Smooth muscle cell (in vitro differentiated cells): ENCODE measurements around the gene CAMSAP1. TPM values are rescaled to one million over a fixed set of nuclear protein-coding genes. Genes with fewer than 3 reads are reported as not detected.

ENCODE experiments used
- DNase-seq: peaks from one replicate; lab custom pipeline; 2025; ENCODE audit not compliant: unreplicated experiment; lab: John Stamatoyannopoulos, UW
- H2AFZ ChIP-seq: fragments of 200-600 bp; sonication (generic); 2 replicates; pipeline ENCODE4 v1.6.0; 2016; ENCODE audit warnings: antibody characterized with exemption, low read depth, mild to moderate bottlenecking
- H3F3A ChIP-seq: fragments of 200-600 bp; sonication (generic); 2 replicates; pipeline ENCODE4 v1.6.0; 2017; ENCODE audit warnings: antibody characterized with exemption, low read depth
- H3K27ac ChIP-seq: fragments of 200-600 bp; sonication (generic); 2 replicates; pipeline ENCODE4 v1.5.1; 2016; ENCODE audit warnings: low read depth, mild to moderate bottlenecking
- H3K27me3 ChIP-seq: fragments of 200-600 bp; sonication (generic); 2 replicates; pipeline ENCODE4 v1.6.1; 2016; ENCODE audit warnings: low read depth, mild to moderate bottlenecking
- H3K36me3 ChIP-seq: fragments of 200-600 bp; sonication (generic); 2 replicates; pipeline ENCODE4 v1.5.1; 2016; ENCODE audit warnings: low read depth
- H3K4me1 ChIP-seq: fragments of 200-600 bp; sonication (generic); 2 replicates; pipeline ENCODE4 v1.5.1; 2016; ENCODE audit warnings: low read depth
- H3K4me2 ChIP-seq: fragments of 200-600 bp; sonication (generic); 2 replicates; pipeline ENCODE4 v1.6.0; 2016; ENCODE audit warnings: mild to moderate bottlenecking
- H3K4me3 ChIP-seq: fragments of 200-600 bp; sonication (generic); 2 replicates; pipeline ENCODE4 v1.5.1; 2016; ENCODE audit warnings: mild to moderate bottlenecking
- H3K79me2 ChIP-seq: fragments of 200-600 bp; sonication (generic); 2 replicates; pipeline ENCODE4 v1.6.0; 2016; ENCODE audit warnings: low read depth, mild to moderate bottlenecking
- H3K9ac ChIP-seq: fragments of 200-600 bp; sonication (generic); 2 replicates; pipeline ENCODE4 v1.6.0; 2016; ENCODE audit warnings: low read depth
- H3K9me3 ChIP-seq: fragments of 200-600 bp; sonication (generic); replicated peaks from 2 replicates; pipeline ENCODE4 v1.5.1; 2016; ENCODE audit warnings: low read depth
- H4K20me1 ChIP-seq: fragments of 200-600 bp; sonication (generic); 2 replicates; pipeline ENCODE4 v1.6.0; 2016; ENCODE audit warnings: low read depth
- CTCF ChIP-seq: fragments of 200-600 bp; sonication (generic); IDR thresholded peaks from 2 replicates; pipeline ENCODE4 v1.5.1; 2017; ENCODE audit warnings: borderline replicate concordance, mild to moderate bottlenecking, antibody characterized with exemption; ENCODE audit not compliant: insufficient read depth, poor library complexity, severe bottlenecking
- WGBS: methylation state at CpG from one replicate; pipeline ENCODE4 v1.1.7; 2016; ENCODE audit warnings: low lambda C conversion rate; 5-methylcytosine and 5-hydroxymethylcytosine counted together
- polyA plus RNA-seq: library from polyadenylated mRNA; unstranded; fragments of >200 nt; fragmentation: Nextera tagmentation; extraction: Ambion mirVana; gene quantifications from 2 replicates; pipeline ENCODE4 v1.2.1, GENCODE V29; 2016
- total RNA-seq: library from RNA; depleted of rRNA; stranded (reverse); fragments of >200 nt; gene quantifications from 2 replicates; pipeline ENCODE4 v1.2.3, GENCODE V29; 2014

Gene CAMSAP1
- total and polyA plus RNA-seq, 2 experiments from 2014 or later = 5.4 to 17.8 TPM

GRCh38 chr9:135785013-135785575, 122.3 kb downstream of the CAMSAP1 start:
- no peaks in the 10 kb centered on the region for H3K36me3 ChIP-seq
- no peak overlapping the region for H3K4me3 ChIP-seq
- H4K20me1 ChIP-seq = no peaks in the 10 kb centered on the region
- no peaks in the 10 kb centered on the region for H3K27me3 ChIP-seq
- WGBS = 97% methylated on average over 20 of the region's 22 CpGs
- no peak for TF ChIP-seq CTCF
- no peaks in the 10 kb centered on the region for H3K9me3 ChIP-seq
- no peak overlapping the region for H3K9ac ChIP-seq
- DNase-seq = no peak
- no peaks in the 10 kb centered on the region for H3K79me2 ChIP-seq
- no peaks in the 10 kb centered on the region for H3K4me1 ChIP-seq
- H3K27ac ChIP-seq = no peak overlapping the region
- H3F3A ChIP-seq = no peaks in the 10 kb centered on the region
- H3K4me2 ChIP-seq = no peak overlapping the region
- no peak overlapping the region for H2AFZ ChIP-seq

GRCh38 chr9:135783540-135784245, 123.7 kb downstream of the CAMSAP1 start:
- H3K4me1 ChIP-seq = no peaks in the 10 kb centered on the region
- H3F3A ChIP-seq = no peaks in the 10 kb centered on the region
- 92% methylated on average over 30 of the region's 30 CpGs for WGBS
- no peaks in the 10 kb centered on the region for H3K36me3 ChIP-seq
- H2AFZ ChIP-seq = no peak overlapping the region
- no peaks in the 10 kb centered on the region for H3K9me3 ChIP-seq
- H3K27me3 ChIP-seq = no peaks in the 10 kb centered on the region
- DNase-seq = no peak
- TF ChIP-seq CTCF = no peak
- H3K4me2 ChIP-seq = no peak overlapping the region
- H3K27ac ChIP-seq = no peak overlapping the region
- no peak overlapping the region for H3K9ac ChIP-seq
- no peaks in the 10 kb centered on the region for H4K20me1 ChIP-seq
- H3K4me3 ChIP-seq = no peak overlapping the region
- no peaks in the 10 kb centered on the region for H3K79me2 ChIP-seq

DNA sequence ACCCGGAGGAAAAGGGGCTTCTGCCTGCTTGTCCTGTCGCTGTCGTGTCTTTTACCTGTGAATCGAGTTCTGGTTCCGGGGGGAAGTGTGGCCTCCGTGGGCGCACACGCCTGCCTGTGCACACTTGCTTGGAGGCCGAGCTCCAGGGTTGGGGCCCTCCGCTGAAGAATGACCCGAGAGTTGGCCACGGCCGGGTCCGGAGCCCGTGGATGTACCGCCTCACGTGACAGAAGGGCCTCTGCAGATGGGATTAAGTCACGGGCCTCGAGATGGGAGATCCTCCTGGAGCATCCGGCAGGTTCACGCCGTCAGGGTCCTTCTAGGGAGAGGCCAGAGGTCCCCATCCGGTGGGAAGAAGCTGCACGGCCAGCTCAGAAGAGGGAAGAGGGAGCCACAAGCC, 124.4 kb downstream of the CAMSAP1 start:
- Histone ChIP-seq H3F3A (no peaks in the 10 kb centered on the region), H3K9ac (no peak overlapping the region), H4K20me1 (no peaks in the 10 kb centered on the region), H3K27me3 (no peaks in the 10 kb centered on the region), H3K4me1 (no peaks in the 10 kb centered on the region), H3K36me3 (no peaks in the 10 kb centered on the region), H3K4me3 (no peak overlapping the region), H3K9me3 (no peaks in the 10 kb centered on the region), H3K4me2 (no peak overlapping the region), H2AFZ (no peak overlapping the region), H3K27ac (no peak overlapping the region), H3K79me2 (no peaks in the 10 kb centered on the region)
- DNase-seq = no peak
- 92% methylated on average over 23 of the region's 24 CpGs for WGBS
- no peak for TF ChIP-seq CTCF

DNA sequence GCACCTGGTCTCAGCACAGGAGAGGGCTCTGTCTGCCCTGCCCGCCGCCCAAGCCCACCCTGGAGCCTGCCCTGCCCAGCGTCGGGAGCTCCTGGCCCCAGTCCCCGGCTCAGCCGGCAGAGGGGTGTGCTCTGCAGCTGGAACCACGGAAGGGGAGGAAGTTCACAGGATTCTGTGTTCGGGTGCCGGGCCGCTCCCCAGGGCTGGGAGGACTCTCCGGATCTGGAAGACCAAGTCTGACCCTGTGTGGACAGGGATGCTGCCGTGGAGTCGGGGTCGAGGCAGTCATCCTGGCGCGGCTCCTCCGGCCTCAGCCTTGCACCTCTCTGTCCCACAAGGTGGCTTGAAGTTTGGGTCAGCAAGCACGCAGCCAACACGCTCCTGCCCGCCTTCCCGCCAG, 126.7 kb downstream of the CAMSAP1 start:
- H3K27ac ChIP-seq = no peak overlapping the region
- H3K27me3 ChIP-seq = no peaks in the 10 kb centered on the region
- no peaks in the 10 kb centered on the region for H3K9me3 ChIP-seq
- no peak overlapping the region for H3K4me2 ChIP-seq
- DNase-seq = no peak
- H3K36me3 ChIP-seq = no peaks in the 10 kb centered on the region
- H3K4me3 ChIP-seq = no peak overlapping the region
- WGBS = 92% methylated on average over 21 of the region's 21 CpGs
- no peak overlapping the region for H2AFZ ChIP-seq
- H4K20me1 ChIP-seq = no peaks in the 10 kb centered on the region
- no peaks in the 10 kb centered on the region for H3K4me1 ChIP-seq
- H3K9ac ChIP-seq = no peak overlapping the region
- H3F3A ChIP-seq = no peaks in the 10 kb centered on the region
- TF ChIP-seq CTCF = no peak
- H3K79me2 ChIP-seq = no peaks in the 10 kb centered on the region
